GM12878 (cell line): ENCODE measurements around the gene IER3. TPM values are rescaled to one million over a fixed set of nuclear protein-coding genes. Genes with fewer than 3 reads are reported as not detected.
A peak's percentile ranks its signal among the peaks of the same experiment; 100 is the strongest.

Source experiments
- ASH2L ChIP-seq: fragments of 300-600, 200-600 bp; sonication (generic); IDR thresholded peaks from 2 replicates; pipeline ENCODE4 v1.6.1; 2017; ENCODE audit warnings: low read depth, mild to moderate bottlenecking, borderline replicate concordance
- CEBPZ ChIP-seq: fragments of 150-350 bp; IDR thresholded peaks from 2 replicates; pipeline ENCODE4 v1.6.1; 2016; ENCODE audit warnings: low read depth, low read length
- CREB1 ChIP-seq: IDR thresholded peaks from 2 replicates; pipeline ENCODE4 v1.6.1; 2012; ENCODE audit warnings: low read depth, mild to moderate bottlenecking, inconsistent platforms
- E2F4 ChIP-seq: IDR thresholded peaks from 2 replicates; pipeline ENCODE4 v1.6.1; 2012; ENCODE audit warnings: low read depth, low read length, improper control_type of control experiment
- EED ChIP-seq: sonication (generic); IDR thresholded peaks from 2 replicates; pipeline ENCODE4 v1.6.1; 2016; ENCODE audit warnings: antibody characterized with exemption, low read depth
- FOS ChIP-seq: IDR thresholded peaks from 3 replicates; pipeline ENCODE4 v1.6.1; 2011; ENCODE audit warnings: borderline replicate concordance; ENCODE audit not compliant: insufficient read length; ENCODE audit errors: extremely low read depth
- IRF5 ChIP-seq: fragments of 450-650 bp; IDR thresholded peaks from 2 replicates; pipeline ENCODE4 v1.6.1; 2017; ENCODE audit warnings: borderline replicate concordance
- MEF2B ChIP-seq: fragments of 450-650 bp; IDR thresholded peaks from 2 replicates; pipeline ENCODE4 v1.6.1; 2018; ENCODE audit warnings: mild to moderate bottlenecking, moderate library complexity; ENCODE audit not compliant: partially characterized antibody, poor library complexity, severe bottlenecking
- NFXL1 ChIP-seq: fragments of 450-650 bp; IDR thresholded peaks from 2 replicates; pipeline ENCODE4 v1.6.1; 2017; ENCODE audit warnings: antibody characterized with exemption, mild to moderate bottlenecking, borderline replicate concordance
- NR2F1 ChIP-seq: fragments of 450-650 bp; conservative IDR thresholded peaks from 2 replicates; pipeline ENCODE4 v1.6.1; 2017; ENCODE audit warnings: mild to moderate bottlenecking
- SMARCA5 ChIP-seq: fragments of 450-650 bp; IDR thresholded peaks from 2 replicates; pipeline ENCODE4 v1.6.1; 2017; ENCODE audit warnings: mild to moderate bottlenecking
- SREBF2 ChIP-seq: IDR thresholded peaks from 2 replicates; pipeline ENCODE4 v1.6.1; 2012; ENCODE audit warnings: mild to moderate bottlenecking, low read length
- ZNF217 ChIP-seq: fragments of 450-650 bp; IDR thresholded peaks from 2 replicates; pipeline ENCODE4 v1.6.1; 2017; ENCODE audit warnings: antibody characterized with exemption, mild to moderate bottlenecking
- polyA plus RNA-seq, 11 experiments: library from polyadenylated mRNA; depleted of rRNA in 4 of 11; unstranded in 6 of 11; stranded (reverse) in 5 of 11; fragments of >200 nt; fragmentation: Nextera tagmentation in 4 of 11; fragmentation: Illumina TruSeq in 1 of 11; extraction: Ambion mirVana in 4 of 11; extraction: Trizol in 1 of 11; gene quantifications; 1 replicate in 1 of 11; 2 replicates in 10 of 11; pipeline versions ENCODE4 v1.2.1 to v1.2.3, GENCODE V29; 2011 to 2016; ENCODE audit warnings: inconsistent platforms in 2 of 11, missing spikeins in 2 of 11, low read depth in 1 of 11
- total RNA-seq, 4 experiments: library from RNA; depleted of rRNA in 3 of 4; stranded (reverse); fragments of >200 nt in 3 of 4; fragmentation: Illumina TruSeq in 1 of 4; extraction: Trizol in 1 of 4; gene quantifications; 2 replicates each; pipeline versions ENCODE4 v1.2.1 to v1.2.3, GENCODE V29; 2013 to 2021
- TF ChIP-seq, protein P1 (sequence below): fragments of 450-650 bp; formaldehyde crosslinking; IDR thresholded peaks from 2 replicates; pipeline ENCODE4 v1.4.0; 2020; ENCODE audit warnings: mild to moderate bottlenecking, moderate library complexity
- TF ChIP-seq, protein P2 (sequence below): fragments of 450-650 bp; IDR thresholded peaks from 2 replicates; pipeline ENCODE4 v1.6.1; 2014; ENCODE audit warnings: mild to moderate bottlenecking
- TF ChIP-seq, protein P3 (sequence below): fragments of 450-650 bp; IDR thresholded peaks from 2 replicates; pipeline ENCODE4 v1.6.1; 2018; ENCODE audit warnings: borderline replicate concordance, mild to moderate bottlenecking; ENCODE audit not compliant: partially characterized antibody

The IER3 gene
- total and polyA plus RNA-seq, 10 of the 15 experiments (the other 5 are each of a cell fraction or from before 2014, with no cell fraction given) = 1.9 to 100 (median 32.3) TPM

DNA sequence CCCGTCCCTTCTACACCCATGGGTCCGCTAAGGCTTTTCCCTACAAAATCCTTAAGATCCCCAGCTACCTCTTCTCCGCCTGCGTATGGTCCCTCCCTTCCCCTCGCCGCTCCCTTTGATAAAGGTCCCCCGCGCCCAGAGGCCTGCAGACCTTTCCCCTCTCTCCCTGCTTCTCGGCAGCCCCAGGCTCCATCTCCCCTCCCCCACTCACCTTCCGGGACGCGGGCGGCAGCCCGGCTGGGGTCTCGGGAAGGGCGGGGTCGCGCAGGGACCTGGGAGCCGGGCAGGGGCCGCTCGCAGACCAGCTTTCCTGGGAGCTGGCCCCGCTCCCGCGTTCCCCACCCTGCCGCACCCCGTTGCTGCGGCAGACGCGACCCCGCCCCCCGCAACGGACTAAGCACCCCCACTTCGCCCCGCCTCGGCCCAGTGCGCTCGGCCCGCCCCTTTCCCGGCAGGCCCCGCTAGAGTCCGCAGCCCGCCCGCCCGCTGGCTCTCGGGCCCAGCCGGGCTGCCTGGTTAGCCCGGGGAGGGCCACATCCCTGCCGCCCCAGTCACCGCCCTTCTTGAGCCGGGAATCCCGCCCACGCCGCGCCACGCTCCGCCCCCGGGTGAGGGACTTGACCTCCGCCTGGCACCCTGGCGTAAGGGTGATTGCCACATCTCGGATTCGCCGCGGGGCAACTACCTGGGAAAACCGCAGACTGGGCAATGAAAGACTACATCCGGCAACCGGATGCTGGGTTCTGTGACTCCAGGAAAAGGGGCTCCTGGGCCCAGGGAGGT lies 1.8 kb downstream of the IER3 start, which contains the start of gene FLOT1 (continued):
- TF ChIP-seq, protein P1, sequence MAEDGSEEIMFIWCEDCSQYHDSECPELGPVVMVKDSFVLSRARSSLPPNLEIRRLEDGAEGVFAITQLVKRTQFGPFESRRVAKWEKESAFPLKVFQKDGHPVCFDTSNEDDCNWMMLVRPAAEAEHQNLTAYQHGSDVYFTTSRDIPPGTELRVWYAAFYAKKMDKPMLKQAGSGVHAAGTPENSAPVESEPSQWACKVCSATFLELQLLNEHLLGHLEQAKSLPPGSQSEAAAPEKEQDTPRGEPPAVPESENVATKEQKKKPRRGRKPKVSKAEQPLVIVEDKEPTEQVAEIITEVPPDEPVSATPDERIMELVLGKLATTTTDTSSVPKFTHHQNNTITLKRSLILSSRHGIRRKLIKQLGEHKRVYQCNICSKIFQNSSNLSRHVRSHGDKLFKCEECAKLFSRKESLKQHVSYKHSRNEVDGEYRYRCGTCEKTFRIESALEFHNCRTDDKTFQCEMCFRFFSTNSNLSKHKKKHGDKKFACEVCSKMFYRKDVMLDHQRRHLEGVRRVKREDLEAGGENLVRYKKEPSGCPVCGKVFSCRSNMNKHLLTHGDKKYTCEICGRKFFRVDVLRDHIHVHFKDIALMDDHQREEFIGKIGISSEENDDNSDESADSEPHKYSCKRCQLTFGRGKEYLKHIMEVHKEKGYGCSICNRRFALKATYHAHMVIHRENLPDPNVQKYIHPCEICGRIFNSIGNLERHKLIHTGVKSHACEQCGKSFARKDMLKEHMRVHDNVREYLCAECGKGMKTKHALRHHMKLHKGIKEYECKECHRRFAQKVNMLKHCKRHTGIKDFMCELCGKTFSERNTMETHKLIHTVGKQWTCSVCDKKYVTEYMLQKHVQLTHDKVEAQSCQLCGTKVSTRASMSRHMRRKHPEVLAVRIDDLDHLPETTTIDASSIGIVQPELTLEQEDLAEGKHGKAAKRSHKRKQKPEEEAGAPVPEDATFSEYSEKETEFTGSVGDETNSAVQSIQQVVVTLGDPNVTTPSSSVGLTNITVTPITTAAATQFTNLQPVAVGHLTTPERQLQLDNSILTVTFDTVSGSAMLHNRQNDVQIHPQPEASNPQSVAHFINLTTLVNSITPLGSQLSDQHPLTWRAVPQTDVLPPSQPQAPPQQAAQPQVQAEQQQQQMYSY (CRISPR knock-in tag) = no peak
- peak; percentile 76 for TF ChIP-seq EED
- no peak for TF ChIP-seq CEBPZ
- TF ChIP-seq FOS = no peak
- no peak for TF ChIP-seq E2F4
- peak; percentile 97 for TF ChIP-seq NR2F1
- TF ChIP-seq SREBF2 = no peak
- TF ChIP-seq, protein P2, sequence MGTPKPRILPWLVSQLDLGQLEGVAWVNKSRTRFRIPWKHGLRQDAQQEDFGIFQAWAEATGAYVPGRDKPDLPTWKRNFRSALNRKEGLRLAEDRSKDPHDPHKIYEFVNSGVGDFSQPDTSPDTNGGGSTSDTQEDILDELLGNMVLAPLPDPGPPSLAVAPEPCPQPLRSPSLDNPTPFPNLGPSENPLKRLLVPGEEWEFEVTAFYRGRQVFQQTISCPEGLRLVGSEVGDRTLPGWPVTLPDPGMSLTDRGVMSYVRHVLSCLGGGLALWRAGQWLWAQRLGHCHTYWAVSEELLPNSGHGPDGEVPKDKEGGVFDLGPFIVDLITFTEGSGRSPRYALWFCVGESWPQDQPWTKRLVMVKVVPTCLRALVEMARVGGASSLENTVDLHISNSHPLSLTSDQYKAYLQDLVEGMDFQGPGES = no peak
- TF ChIP-seq MEF2B = no peak
- no peak for TF ChIP-seq SMARCA5
- 0 out of 2 replicates have a peak, but pooled peaks have one; percentile 46 for TF ChIP-seq NFXL1
- TF ChIP-seq ASH2L = no peak
- no peak for TF ChIP-seq CREB1
- TF ChIP-seq, protein P3, sequence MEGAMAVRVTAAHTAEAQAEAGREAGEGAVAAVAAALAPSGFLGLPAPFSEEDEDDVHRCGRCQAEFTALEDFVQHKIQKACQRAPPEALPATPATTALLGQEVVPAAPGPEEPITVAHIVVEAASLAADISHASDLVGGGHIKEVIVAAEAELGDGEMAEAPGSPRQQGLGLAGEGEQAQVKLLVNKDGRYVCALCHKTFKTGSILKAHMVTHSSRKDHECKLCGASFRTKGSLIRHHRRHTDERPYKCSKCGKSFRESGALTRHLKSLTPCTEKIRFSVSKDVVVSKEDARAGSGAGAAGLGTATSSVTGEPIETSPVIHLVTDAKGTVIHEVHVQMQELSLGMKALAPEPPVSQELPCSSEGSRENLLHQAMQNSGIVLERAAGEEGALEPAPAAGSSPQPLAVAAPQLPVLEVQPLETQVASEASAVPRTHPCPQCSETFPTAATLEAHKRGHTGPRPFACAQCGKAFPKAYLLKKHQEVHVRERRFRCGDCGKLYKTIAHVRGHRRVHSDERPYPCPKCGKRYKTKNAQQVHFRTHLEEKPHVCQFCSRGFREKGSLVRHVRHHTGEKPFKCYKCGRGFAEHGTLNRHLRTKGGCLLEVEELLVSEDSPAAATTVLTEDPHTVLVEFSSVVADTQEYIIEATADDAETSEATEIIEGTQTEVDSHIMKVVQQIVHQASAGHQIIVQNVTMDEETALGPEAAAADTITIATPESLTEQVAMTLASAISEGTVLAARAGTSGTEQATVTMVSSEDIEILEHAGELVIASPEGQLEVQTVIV = no peak
- no peak for TF ChIP-seq ZNF217
- TF ChIP-seq IRF5 = no peak
